Activated T-cell treated with anti-CD3 and anti-CD28 coated beads for 48 hours (primary cell): Measurements from ENCODE around the gene CDHR2.

Experiments used
- DNase-seq: peaks from one replicate; pipeline ENCODE4 v3.0.0-alpha.2; 2020; ENCODE audit warnings: low read depth

Gene CDHR2

GRCh38 chr5:176548967-176549444, at the start of gene CDHR2:
Gene CDHR2 (plus strand): TSS chr5:176549342. CDS start chr5:176565353, 16,011 bp downstream.
- no peak for DNase-seq

- DNase-seq: no peak
Measured at GRCh38 chr5:176500511-176500910, 48.6 kb upstream of the CDHR2 start.

- no peak for DNase-seq
Measured at GRCh38 chr5:176501333-176501732, 47.8 kb upstream of the CDHR2 start.

- no peak for DNase-seq
Measured at GRCh38 chr5:176503496-176503895, 45.6 kb upstream of the CDHR2 start.

- DNase-seq: no peak
Measured at GRCh38 chr5:176507911-176508310, 41.2 kb upstream of the CDHR2 start.

- DNase-seq: no peak
Measured at GRCh38 chr5:176508603-176509002, 40.5 kb upstream of the CDHR2 start.

- no peak for DNase-seq
Measured at GRCh38 chr5:176513788-176514187, 35.4 kb upstream of the CDHR2 start.

- no peak for DNase-seq
Measured at GRCh38 chr5:176514244-176514950, 34.7 kb upstream of the CDHR2 start.

- no peak for DNase-seq
Measured at GRCh38 chr5:176515396-176515795, 33.7 kb upstream of the CDHR2 start.

GRCh38 chr5:176517053-176517661, 32.0 kb upstream of the CDHR2 start:
- DNase-seq: no peak

GRCh38 chr5:176519810-176520720, 29.1 kb upstream of the CDHR2 start:
- no peak for DNase-seq

GRCh38 chr5:176521286-176521685, 27.9 kb upstream of the CDHR2 start:
- no peak for DNase-seq

- no peak for DNase-seq
Measured at GRCh38 chr5:176521699-176522263, 27.4 kb upstream of the CDHR2 start.

- DNase-seq: no peak
Measured at GRCh38 chr5:176524138-176524537, 25.0 kb upstream of the CDHR2 start.

GRCh38 chr5:176524987-176525386, 24.2 kb upstream of the CDHR2 start:
- DNase-seq: no peak

- DNase-seq: no peak
Measured at GRCh38 chr5:176525677-176526076, 23.5 kb upstream of the CDHR2 start.

- DNase-seq: no peak
Measured at GRCh38 chr5:176526462-176526861, 22.7 kb upstream of the CDHR2 start.

- no peak for DNase-seq
Measured at GRCh38 chr5:176527246-176528222, 21.6 kb upstream of the CDHR2 start.

- no peak for DNase-seq
Measured at GRCh38 chr5:176528301-176528700, 20.8 kb upstream of the CDHR2 start.

GRCh38 chr5:176528761-176529115, 20.4 kb upstream of the CDHR2 start:
- no peak for DNase-seq

- no peak for DNase-seq
Measured at GRCh38 chr5:176529116-176529740, 19.9 kb upstream of the CDHR2 start.
